Measurements from ENCODE around the gene SPECC1.
"Not testable (repeated sequence)": the region's sequence is repeated elsewhere in the genome, so short reads cannot be mapped to it uniquely, and the experiment has no call there.

SPECC1 gene

GRCh38 chr17:20098314-20098713 is 89.2 kb downstream of the SPECC1 start:
- DNase-seq (ENCODE audit: low read depth in 1 of 2, low spot score in 1 of 2): no peak
- H3K27ac ChIP-seq (replicated peaks): no peak overlapping the region
- no peaks in the 10 kb centered on the region for H3K27me3 ChIP-seq (ENCODE audit: insufficient read depth, poor library complexity, severe bottlenecking)
- TF ChIP-seq, protein P1, sequence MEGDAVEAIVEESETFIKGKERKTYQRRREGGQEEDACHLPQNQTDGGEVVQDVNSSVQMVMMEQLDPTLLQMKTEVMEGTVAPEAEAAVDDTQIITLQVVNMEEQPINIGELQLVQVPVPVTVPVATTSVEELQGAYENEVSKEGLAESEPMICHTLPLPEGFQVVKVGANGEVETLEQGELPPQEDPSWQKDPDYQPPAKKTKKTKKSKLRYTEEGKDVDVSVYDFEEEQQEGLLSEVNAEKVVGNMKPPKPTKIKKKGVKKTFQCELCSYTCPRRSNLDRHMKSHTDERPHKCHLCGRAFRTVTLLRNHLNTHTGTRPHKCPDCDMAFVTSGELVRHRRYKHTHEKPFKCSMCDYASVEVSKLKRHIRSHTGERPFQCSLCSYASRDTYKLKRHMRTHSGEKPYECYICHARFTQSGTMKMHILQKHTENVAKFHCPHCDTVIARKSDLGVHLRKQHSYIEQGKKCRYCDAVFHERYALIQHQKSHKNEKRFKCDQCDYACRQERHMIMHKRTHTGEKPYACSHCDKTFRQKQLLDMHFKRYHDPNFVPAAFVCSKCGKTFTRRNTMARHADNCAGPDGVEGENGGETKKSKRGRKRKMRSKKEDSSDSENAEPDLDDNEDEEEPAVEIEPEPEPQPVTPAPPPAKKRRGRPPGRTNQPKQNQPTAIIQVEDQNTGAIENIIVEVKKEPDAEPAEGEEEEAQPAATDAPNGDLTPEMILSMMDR (IDR thresholded peaks at IDR 0.05; ENCODE audit: insufficient read depth, low read length): no peak
- TF ChIP-seq GABPA (IDR thresholded peaks at IDR 0.05; ENCODE audit: low read depth) (no peak), POLR2AphosphoS5 (IDR thresholded peaks at IDR 0.05; ENCODE audit: low read depth) (no peak)
- H3K4me3 ChIP-seq (replicated peaks; ENCODE audit: insufficient read depth, low read length): no peak overlapping the region

DNA sequence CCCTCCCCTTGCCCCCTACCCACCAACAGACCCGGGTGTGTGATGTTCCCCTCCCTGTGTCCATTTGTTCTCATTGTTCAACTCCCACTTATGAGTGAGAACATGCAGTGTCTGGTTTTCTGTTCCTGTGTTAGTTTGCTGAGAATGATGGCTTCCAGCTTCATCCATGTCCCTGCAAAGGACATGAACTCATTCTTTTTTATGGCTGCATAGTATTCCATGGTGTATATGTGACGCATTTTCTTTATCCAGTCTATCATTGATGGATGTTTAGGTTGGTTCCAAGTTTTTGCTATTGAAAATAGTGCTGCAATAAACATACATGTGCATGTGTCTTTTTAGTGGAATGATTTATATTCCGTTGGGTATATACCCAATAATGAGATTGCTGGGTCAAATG is 91.6 kb downstream of the SPECC1 start:
- not testable (repeated sequence) for H3K4me3 ChIP-seq (replicated peaks; ENCODE audit: insufficient read depth, low read length); DNase-seq (ENCODE audit: low read depth in 1 of 2, low spot score in 1 of 2); H3K27me3 ChIP-seq (ENCODE audit: insufficient read depth, poor library complexity, severe bottlenecking); H3K27ac ChIP-seq (replicated peaks)

- no peak for DNase-seq (ENCODE audit: low read depth in 1 of 2, low spot score in 1 of 2)
- TF ChIP-seq, protein P1 (IDR thresholded peaks at IDR 0.05; ENCODE audit: insufficient read depth, low read length): no peak
- TF ChIP-seq GABPA (IDR thresholded peaks at IDR 0.05; ENCODE audit: low read depth) (no peak), POLR2AphosphoS5 (IDR thresholded peaks at IDR 0.05; ENCODE audit: low read depth) (no peak), REST (IDR thresholded peaks at IDR 0.05; ENCODE audit: insufficient replicate concordance, low read depth) (no peak), SPI1 (IDR thresholded peaks at IDR 0.05; ENCODE audit: borderline replicate concordance, low read depth) (no peak)
- H3K27ac ChIP-seq (replicated peaks): no peak overlapping the region
Observed at GRCh38 chr17:20103454-20104446, 94.6 kb downstream of the SPECC1 start.

DNA sequence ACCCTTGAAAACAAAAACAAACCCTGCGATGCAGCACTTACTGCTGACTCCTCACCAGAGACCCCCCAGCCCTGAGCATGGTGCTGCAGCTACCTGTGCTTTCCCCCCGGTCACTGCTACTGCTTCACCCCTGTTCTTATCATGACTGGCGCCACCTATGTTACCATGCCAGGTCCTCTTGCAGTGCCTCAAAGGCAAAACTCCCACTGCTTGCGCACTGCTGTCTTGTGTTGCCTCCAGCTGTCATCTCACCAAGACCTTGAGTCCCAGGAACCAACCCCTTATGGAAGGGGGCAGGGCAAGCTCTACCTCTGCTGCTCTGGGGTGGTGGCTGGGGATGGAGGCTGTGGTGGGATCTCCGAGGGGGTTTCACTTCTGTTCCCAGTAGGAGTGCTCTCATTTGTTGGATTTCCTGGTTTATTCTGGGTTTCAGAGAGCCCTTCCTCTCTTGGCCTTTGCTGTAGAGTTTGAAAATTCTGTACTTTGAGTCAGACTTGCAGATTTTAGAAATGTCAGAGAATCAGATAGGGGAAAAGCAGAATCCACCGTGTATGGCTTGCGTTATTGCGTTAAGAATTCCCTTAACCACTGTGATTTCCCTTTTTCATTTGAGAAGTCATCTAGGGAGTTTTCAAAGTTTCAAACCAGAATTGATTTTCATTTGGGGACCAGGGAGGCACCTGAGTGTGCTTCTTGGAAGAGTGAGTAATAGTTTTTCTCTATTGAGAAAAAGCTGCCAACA is 96.6 kb downstream of the SPECC1 start:
- DNase-seq (ENCODE audit: low read depth in 1 of 2, low spot score in 1 of 2): no peak
- TF ChIP-seq POLR2AphosphoS5 (IDR thresholded peaks at IDR 0.05; ENCODE audit: low read depth) (no peak), REST (IDR thresholded peaks at IDR 0.05; ENCODE audit: insufficient replicate concordance, low read depth) (no peak), SPI1 (IDR thresholded peaks at IDR 0.05; ENCODE audit: borderline replicate concordance, low read depth) (no peak), GABPA (IDR thresholded peaks at IDR 0.05; ENCODE audit: low read depth) (no peak)
- TF ChIP-seq, protein P1 (IDR thresholded peaks at IDR 0.05; ENCODE audit: insufficient read depth, low read length): no peak
- Histone ChIP-seq H3K4me3 (replicated peaks; ENCODE audit: insufficient read depth, low read length) (no peak overlapping the region), H3K27me3 (ENCODE audit: insufficient read depth, poor library complexity, severe bottlenecking) (no peaks in the 10 kb centered on the region), H3K27ac (replicated peaks) (no peak overlapping the region)

More at GRCh38 chr17:20103454-20104446, 94.6 kb downstream of the SPECC1 start:
- no peaks in the 10 kb centered on the region for H3K27me3 ChIP-seq (ENCODE audit: insufficient read depth, poor library complexity, severe bottlenecking)
- no peak overlapping the region for H3K4me3 ChIP-seq (replicated peaks; ENCODE audit: insufficient read depth, low read length)

- not testable (repeated sequence) for H3K4me3 ChIP-seq (replicated peaks; ENCODE audit: insufficient read depth, low read length); H3K27ac ChIP-seq (replicated peaks); DNase-seq (ENCODE audit: low read depth in 1 of 2, low spot score in 1 of 2); H3K27me3 ChIP-seq (ENCODE audit: insufficient read depth, poor library complexity, severe bottlenecking)
Observed at GRCh38 chr17:20106446-20106845, 97.3 kb downstream of the SPECC1 start.

Data from HL-60 (cell line).